MM.1S (cell line): ENCODE data around the gene SRY.

Source experiments
- DNase-seq: peaks from one replicate; pipeline ENCODE4 v3.0.0-alpha.2; 2015
- H2AFZ ChIP-seq: fragments of 300-600 bp; sonication (generic); 2 replicates; pipeline ENCODE4 v1.6.0; 2016; ENCODE audit warnings: antibody characterized with exemption, low read length
- H3F3A ChIP-seq: fragments of 300-600 bp; sonication (generic); 2 replicates; pipeline ENCODE4 v1.6.1; 2016; ENCODE audit warnings: mild to moderate bottlenecking, antibody characterized with exemption, low read length, moderate library complexity, mixed read lengths; ENCODE audit not compliant: insufficient read depth
- H3K27ac ChIP-seq: fragments of 300-600 bp; sonication (generic); 2 replicates; pipeline ENCODE4 v1.5.1; 2016; ENCODE audit warnings: mild to moderate bottlenecking, low read length
- H3K27me3 ChIP-seq: fragments of 300-600 bp; sonication (generic); replicated peaks from 2 replicates; pipeline ENCODE4 v1.6.0; 2016; ENCODE audit warnings: low read length; ENCODE audit not compliant: insufficient read depth
- H3K36me3 ChIP-seq: fragments of 300-600 bp; sonication (generic); replicated peaks from 2 replicates; pipeline ENCODE4 v1.6.1; 2016; ENCODE audit warnings: mild to moderate bottlenecking, low read length, mixed read lengths; ENCODE audit not compliant: insufficient read depth
- H3K4me1 ChIP-seq: fragments of 300-600 bp; sonication (generic); 2 replicates; pipeline ENCODE4 v1.6.1; 2016; ENCODE audit warnings: low read length, mixed read lengths
- H3K4me2 ChIP-seq: fragments of 300-600 bp; sonication (generic); 2 replicates; pipeline ENCODE4 v1.6.0; 2016; ENCODE audit warnings: low read depth, low read length
- H3K4me3 ChIP-seq: fragments of 300-600 bp; sonication (generic); 2 replicates; pipeline ENCODE4 v1.5.1; 2016; ENCODE audit warnings: low read length, mixed read lengths
- H3K79me2 ChIP-seq: fragments of 300-600 bp; sonication (generic); 2 replicates; pipeline ENCODE4 v1.6.1; 2016; ENCODE audit warnings: mixed run types, low read length, mixed read lengths
- H3K9ac ChIP-seq: fragments of 300-600 bp; sonication (generic); 2 replicates; pipeline ENCODE4 v1.6.1; 2016; ENCODE audit warnings: low read length, mixed read lengths
- H3K9me2 ChIP-seq: fragments of 300-600 bp; sonication (generic); replicated peaks from 2 replicates; pipeline ENCODE4 v1.6.1; 2016; ENCODE audit warnings: mild to moderate bottlenecking, low read length, mixed read lengths; ENCODE audit not compliant: insufficient read depth
- H3K9me3 ChIP-seq: fragments of 300-600 bp; sonication (generic); replicated peaks from 2 replicates; pipeline ENCODE4 v1.6.1; 2016; ENCODE audit warnings: mild to moderate bottlenecking, low read length, mixed read lengths; ENCODE audit not compliant: insufficient read depth
- H4K20me1 ChIP-seq: fragments of 300-600 bp; sonication (generic); 2 replicates; pipeline ENCODE4 v1.6.1; 2016; ENCODE audit warnings: mild to moderate bottlenecking, low read length, moderate library complexity, mixed read lengths; ENCODE audit not compliant: insufficient read depth
- CTCF ChIP-seq: fragments of 300-600 bp; sonication (generic); IDR thresholded peaks from 2 replicates; pipeline ENCODE4 v1.5.1; 2016; ENCODE audit warnings: antibody characterized with exemption, low read length, mixed read lengths
- EZH2 ChIP-seq: fragments of 300-600 bp; sonication (generic); optimal IDR thresholded peaks from 2 replicates; pipeline ENCODE3; 2017; ENCODE audit warnings: low read depth, mild to moderate bottlenecking, antibody characterized with exemption, low read length, mixed read lengths
- EZH2phosphoT487 ChIP-seq: fragments of 300-600 bp; sonication (generic); IDR thresholded peaks from 2 replicates; pipeline ENCODE4 v1.6.1; 2018; ENCODE audit warnings: antibody characterized with exemption, low read length

SRY gene

GRCh38 chrY:2787600-2787999 is at the start of gene SRY:
SRY (minus strand) TSS chrY:2787682; CDS start chrY:2787603, 79 bp downstream.
- H3K4me3 ChIP-seq = no peak within 1 kb of the TSS
- DNase-seq = no peak
- no peaks in the 10 kb centered on the region for H4K20me1 ChIP-seq
- no peaks in the 10 kb centered on the region for H3K4me1 ChIP-seq
- no peaks in the 10 kb centered on the region for H3K79me2 ChIP-seq
- H3K27ac ChIP-seq = no peak within 1 kb of the TSS
- no peaks in the 10 kb centered on the region for H3F3A ChIP-seq
- H2AFZ ChIP-seq = no peak within 1 kb of the TSS
- no peak for TF ChIP-seq EZH2
- TF ChIP-seq CTCF = no peak
- TF ChIP-seq EZH2phosphoT487 = no peak
- no peaks in the 10 kb centered on the region for H3K9me2 ChIP-seq
- no peak within 1 kb of the TSS for H3K4me2 ChIP-seq
- H3K27me3 ChIP-seq = no peaks in the 10 kb centered on the region
- H3K9ac ChIP-seq = no peak within 1 kb of the TSS
- no peaks in the 10 kb centered on the region for H3K9me3 ChIP-seq
- no peaks in the 10 kb centered on the region for H3K36me3 ChIP-seq

GRCh38 chrY:2837078-2837477 is 49.6 kb upstream of the SRY start:
- no peak overlapping the region for H2AFZ ChIP-seq
- no peak overlapping the region for H3K4me2 ChIP-seq
- no peaks in the 10 kb centered on the region for H3K9me3 ChIP-seq
- H3K4me1 ChIP-seq = no peaks in the 10 kb centered on the region
- no peak overlapping the region for H3K4me3 ChIP-seq
- H3K9ac ChIP-seq = no peak overlapping the region
- no peaks in the 10 kb centered on the region for H3K9me2 ChIP-seq
- no peaks in the 10 kb centered on the region for H4K20me1 ChIP-seq
- no peaks in the 10 kb centered on the region for H3K36me3 ChIP-seq
- DNase-seq = no peak
- no peak overlapping the region for H3K27ac ChIP-seq
- TF ChIP-seq EZH2 = no peak
- no peak for TF ChIP-seq CTCF
- no peak for TF ChIP-seq EZH2phosphoT487
- no peaks in the 10 kb centered on the region for H3K27me3 ChIP-seq
- no peaks in the 10 kb centered on the region for H3F3A ChIP-seq
- no peaks in the 10 kb centered on the region for H3K79me2 ChIP-seq

DNA sequence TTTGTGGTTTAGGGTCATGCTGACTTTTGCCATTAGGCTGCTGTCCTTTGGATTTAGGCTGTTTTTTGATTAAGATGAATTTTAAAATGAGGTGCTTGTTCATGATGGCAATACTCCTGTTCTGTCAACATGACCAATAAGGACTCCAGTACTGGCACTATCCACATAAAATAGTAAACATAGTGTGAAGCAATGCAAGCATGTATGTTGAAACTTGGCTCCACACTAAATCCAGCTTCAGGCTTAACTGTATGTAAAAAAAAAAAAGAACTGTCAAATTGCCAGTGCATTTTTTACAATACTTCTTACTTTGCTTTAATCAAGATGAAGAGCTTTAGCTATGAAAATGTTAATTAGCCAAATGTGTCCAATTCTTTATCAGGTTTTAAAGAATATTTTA is 47.7 kb upstream of the SRY start:
- Histone ChIP-seq H3K4me2 (no peak overlapping the region), H3K79me2 (no peaks in the 10 kb centered on the region), H3F3A (no peaks in the 10 kb centered on the region), H3K27me3 (no peaks in the 10 kb centered on the region), H3K27ac (no peak overlapping the region), H4K20me1 (no peaks in the 10 kb centered on the region), H3K4me1 (no peaks in the 10 kb centered on the region), H3K9me2 (no peaks in the 10 kb centered on the region), H3K36me3 (no peaks in the 10 kb centered on the region), H3K9ac (no peak overlapping the region), H3K4me3 (no peak overlapping the region), H2AFZ (no peak overlapping the region), H3K9me3 (no peaks in the 10 kb centered on the region)
- DNase-seq = no peak
- TF ChIP-seq EZH2phosphoT487 (no peak), EZH2 (no peak)

DNA sequence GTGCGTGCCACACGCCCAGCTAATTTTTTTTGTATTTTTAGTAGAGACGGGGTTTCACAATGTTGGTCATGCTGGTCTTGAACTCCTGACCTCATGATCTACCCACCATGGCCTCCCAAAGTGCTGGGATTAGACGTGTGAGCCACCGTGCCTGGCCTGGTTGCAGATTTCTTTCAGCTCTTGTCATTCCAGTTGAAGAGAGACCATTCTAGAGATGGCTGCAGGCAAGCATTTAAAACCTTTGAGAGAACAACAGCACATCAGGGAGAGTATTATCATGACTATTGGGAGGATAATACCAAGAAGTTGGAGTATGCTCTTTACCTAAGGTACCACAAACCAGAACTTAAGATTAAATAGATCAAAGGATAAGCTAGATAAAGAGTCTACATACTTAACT is 41.0 kb upstream of the SRY start:
- H2AFZ ChIP-seq = no peak overlapping the region
- H3K4me1 ChIP-seq = no peaks in the 10 kb centered on the region
- H3K4me2 ChIP-seq = no peak overlapping the region

More for the DNA sequence above, 41.0 kb upstream of the SRY start:
- no peak overlapping the region for H3K4me3 ChIP-seq
- H3K27me3 ChIP-seq = no peaks in the 10 kb centered on the region
- no peaks in the 10 kb centered on the region for H3K36me3 ChIP-seq
- no peaks in the 10 kb centered on the region for H3F3A ChIP-seq
- TF ChIP-seq CTCF (no peak), EZH2phosphoT487 (no peak), EZH2 (no peak)
- DNase-seq = no peak
- no peaks in the 10 kb centered on the region for H3K79me2 ChIP-seq
- H3K9me2 ChIP-seq = no peaks in the 10 kb centered on the region
- H4K20me1 ChIP-seq = no peaks in the 10 kb centered on the region
- no peak overlapping the region for H3K9ac ChIP-seq
- no peak overlapping the region for H3K27ac ChIP-seq
- no peaks in the 10 kb centered on the region for H3K9me3 ChIP-seq
